Stimulated activated CD4-positive, alpha-beta T cell treated with anti-CD3 and anti-CD28 coated beads, Interleukin-2, amount 100 ng/mL, for 4 hours (primary cell): ENCODE measurements around the gene COL23A1.
"Not testable (repeated sequence)": the region's sequence is repeated elsewhere in the genome, so short reads cannot be mapped to it uniquely, and the experiment has no call there.

ENCODE experiments used
- DNase-seq: peaks from one replicate; pipeline ENCODE4 v3.0.0-alpha.2; 2020; ENCODE audit warnings: low read depth

Gene COL23A1

GRCh38 chr5:178322736-178323540, 267.3 kb downstream of the COL23A1 start:
- DNase-seq, result no peak

- DNase-seq, result no peak
These were observed 269.8 kb downstream of the COL23A1 start for GRCh38 chr5:178320281-178320855.

- DNase-seq, result no peak
These were observed 270.6 kb downstream of the COL23A1 start for GRCh38 chr5:178319541-178320041.

GRCh38 chr5:178318893-178319292, 271.3 kb downstream of the COL23A1 start:
- no peak for DNase-seq

DNA sequence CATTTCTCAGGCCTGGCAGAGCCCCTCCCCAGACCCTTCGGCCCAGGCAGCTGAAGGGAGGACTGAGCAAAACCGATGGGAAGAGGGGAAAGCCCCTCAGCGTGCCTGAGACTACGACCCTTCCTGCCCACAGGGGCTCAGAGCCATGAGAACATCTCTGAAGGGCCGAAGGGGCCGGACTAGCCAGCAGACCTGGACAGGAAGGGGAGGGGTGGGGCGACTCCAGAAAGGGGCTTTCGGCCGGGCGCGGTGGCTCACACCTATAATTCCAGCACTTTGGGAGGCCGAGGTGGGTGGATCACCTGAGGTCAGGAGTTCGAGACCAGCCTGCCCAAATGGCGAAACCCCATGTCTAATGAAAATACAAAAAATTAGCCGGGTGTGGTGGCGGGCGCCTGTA, 271.8 kb downstream of the COL23A1 start:
- no peak for DNase-seq

GRCh38 chr5:178317727-178318126, 272.5 kb downstream of the COL23A1 start:
- not testable (repeated sequence) for DNase-seq

GRCh38 chr5:178314961-178315820, 275.0 kb downstream of the COL23A1 start:
- DNase-seq, result no peak

DNA sequence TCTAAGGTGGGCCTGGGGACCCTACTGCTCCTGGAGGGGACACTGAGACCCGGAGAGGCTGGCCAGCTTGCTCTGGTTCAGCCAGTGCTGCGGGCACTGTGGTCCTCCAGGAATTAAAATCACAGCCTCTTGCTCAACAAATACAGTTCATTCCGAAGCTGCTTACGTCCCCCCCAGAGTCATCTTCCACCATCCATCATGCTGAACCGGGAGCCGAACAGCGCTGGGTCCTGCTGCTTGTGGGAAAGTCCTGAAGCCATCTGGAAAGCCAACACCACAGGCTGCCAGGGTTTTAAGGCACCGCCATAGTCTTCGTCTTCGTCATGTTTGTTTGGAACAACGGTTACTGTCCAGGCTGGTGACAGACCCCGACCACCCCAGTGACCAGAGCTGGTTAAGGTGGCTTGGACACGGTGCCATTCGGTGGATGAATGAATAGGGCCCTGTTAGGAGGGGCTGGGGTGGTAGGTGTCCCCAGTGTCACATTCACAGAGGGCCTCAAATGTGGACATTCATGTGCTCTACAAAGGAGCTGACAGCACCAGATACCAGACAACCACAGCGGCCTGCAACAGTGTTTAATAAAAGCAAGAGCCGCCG, 276.0 kb downstream of the COL23A1 start:
- no peak for DNase-seq

GRCh38 chr5:178313316-178313715, 276.9 kb downstream of the COL23A1 start:
- no peak for DNase-seq

DNA sequence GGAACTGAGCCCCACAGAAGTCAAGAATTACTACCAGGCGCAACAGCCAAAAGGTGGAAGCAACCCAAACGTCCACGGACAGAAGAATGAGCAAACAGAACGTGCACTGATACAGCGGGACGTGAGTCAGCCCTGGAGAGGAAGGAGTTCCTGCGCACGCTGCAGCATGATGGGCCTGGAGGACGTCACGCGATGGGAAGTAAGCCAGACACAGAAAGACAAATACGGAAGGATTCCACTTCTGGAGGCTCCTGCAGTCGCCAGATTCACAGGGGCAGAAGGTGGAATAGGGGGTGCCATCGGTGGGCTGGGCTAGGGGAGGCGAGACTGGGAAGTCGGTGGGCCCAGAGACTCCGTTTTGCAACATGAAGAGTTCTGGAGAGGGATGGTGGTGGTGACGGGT, 277.3 kb downstream of the COL23A1 start:
- DNase-seq, result no peak

GRCh38 chr5:178310130-178310865, 279.9 kb downstream of the COL23A1 start:
- no peak for DNase-seq

GRCh38 chr5:178309271-178310013, 280.8 kb downstream of the COL23A1 start:
- DNase-seq, result no peak

DNA sequence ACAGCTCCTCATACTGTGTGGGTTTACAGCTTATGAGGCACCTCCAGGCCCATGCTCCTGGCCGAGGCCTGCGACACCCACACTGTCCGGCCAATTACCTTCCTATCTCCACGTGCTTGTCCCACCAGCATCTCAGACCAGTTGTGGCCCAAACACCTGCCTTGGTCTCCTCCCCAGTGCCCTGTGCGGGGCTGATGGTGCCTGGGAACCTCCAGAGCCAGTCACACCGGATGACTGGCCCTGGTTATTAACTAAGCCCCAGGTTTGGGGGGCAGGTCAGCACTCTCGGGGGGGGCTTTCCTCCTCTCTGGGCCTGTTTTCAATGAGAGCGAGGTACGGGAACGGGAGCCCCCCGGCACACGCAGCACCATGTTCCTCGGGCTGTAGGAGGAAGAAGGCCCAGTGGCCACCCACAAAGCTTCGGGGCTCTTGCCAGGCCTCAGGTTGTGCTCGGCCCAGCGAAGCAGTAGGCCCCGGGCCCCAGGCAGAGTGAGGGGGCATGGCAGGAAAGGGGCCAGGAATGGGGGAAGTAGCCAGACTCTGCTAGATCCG, 281.6 kb downstream of the COL23A1 start:
- DNase-seq, result no peak

GRCh38 chr5:178307267-178308045, 282.7 kb downstream of the COL23A1 start:
- no peak for DNase-seq

DNA sequence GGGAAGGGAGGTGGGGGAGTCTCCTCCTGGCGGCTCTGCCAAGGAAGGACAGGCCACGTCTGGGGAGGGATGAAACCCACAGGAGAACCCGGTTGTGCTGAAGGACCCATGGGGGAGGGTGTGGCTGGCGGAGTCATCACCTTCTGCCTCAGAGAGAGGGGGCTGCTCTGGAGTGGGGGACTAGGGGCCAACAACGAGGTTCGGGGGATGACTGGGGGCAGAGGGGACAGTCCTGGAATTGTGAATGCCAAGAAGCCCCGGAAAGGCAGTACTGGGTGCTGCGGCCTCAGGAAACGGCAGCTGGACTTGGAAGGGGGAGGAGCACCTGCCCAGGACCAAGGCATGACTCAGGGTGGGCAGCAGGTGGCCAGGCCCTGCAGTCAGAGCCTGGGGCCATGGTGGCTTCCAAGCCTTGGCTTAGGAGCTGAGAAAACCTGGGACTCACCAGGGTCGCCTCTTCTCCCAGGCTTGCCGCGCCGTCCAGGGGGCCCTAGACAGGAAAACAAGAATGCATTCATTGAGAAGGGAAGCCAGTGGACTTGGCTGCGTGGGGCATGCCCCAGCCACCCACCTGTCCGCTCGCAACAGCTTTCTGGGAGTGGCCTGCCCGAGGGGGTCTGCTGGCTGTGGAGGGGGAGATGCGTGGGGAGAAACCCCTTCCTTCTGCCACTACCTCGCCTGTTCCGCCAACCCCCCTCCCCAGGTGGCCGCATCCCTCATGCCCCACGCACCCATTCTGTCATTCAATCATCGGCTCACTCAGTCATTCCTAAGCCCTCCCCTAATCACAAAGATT, 283.6 kb downstream of the COL23A1 start:
- DNase-seq, result no peak

GRCh38 chr5:178305801-178306200, 284.4 kb downstream of the COL23A1 start:
- no peak for DNase-seq

GRCh38 chr5:178304761-178305645, 285.2 kb downstream of the COL23A1 start:
- DNase-seq, result no peak

- DNase-seq, result no peak
These were observed 286.2 kb downstream of the COL23A1 start for GRCh38 chr5:178304016-178304415.
